Measurements from ENCODE around the gene ACACB.

The ACACB gene

DNA sequence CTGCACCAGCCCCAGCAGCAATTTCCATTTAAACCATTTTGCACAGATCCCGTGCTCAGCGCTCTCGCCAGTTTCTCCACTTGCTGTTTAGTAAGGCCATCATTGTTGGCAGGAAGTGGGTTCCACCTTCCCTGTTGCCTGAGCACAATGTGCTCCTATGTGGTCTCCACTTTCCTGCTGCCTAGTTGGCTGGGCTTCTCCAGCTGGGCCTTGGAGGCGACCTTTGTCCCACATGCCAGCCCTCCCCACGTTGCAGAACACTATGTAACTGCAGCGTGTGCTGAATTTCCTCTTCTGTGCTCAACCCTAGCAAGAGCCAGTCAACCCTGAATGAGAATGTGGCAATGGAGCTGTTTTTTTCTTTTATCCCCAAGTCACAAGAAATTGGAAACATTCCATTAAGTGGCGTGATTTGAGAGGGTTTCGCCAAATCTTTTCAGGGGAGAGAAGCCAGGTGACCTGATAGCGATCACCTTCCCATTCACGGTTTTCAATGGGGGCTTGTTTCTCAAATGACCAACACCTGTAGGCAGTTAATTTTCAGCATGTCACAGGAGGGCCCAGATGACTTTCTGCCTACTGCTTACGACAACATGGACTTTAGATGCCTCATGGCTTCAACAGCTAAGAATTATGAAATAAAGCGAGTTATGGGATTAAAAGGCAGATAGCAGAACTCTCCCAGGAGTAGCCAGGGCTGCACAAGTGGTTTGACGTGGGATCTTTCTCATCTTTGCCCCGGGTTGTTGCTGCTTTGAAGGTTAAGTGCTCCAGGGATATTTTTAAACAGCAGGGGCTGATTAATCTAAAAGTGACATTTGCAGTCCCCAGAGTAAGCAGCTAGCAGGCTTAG, at the start of gene ACACB:
TSS of gene ACACB (plus strand) at position 830 of the 853 bp plus-strand sequence. CDS start 22,819 bp downstream, outside the sequence.
- DNase-seq: peak; percentile 29

- DNase-seq: no peak
Observed at GRCh38 chr12:109069307-109070271, 46.8 kb upstream of the ACACB start.

DNA sequence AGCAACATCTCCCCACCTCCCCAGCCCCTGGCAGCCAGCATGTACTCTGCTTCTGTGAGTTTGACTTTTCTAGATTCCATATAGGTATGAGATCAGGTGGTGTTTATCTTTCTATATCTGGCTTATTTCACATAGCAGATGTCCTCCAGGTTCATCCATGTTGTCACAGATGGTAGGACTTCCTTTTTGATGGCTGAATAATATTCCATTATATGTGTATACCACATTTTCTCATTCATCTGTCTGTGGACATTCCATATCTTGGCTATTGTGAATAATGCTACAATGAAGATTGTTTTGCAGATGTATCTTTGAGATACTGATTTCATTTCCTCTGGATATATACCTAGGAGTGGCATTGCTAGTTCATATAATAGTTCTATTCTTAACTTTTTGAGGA, 41.5 kb upstream of the ACACB start:
- DNase-seq: no peak

GRCh38 chr12:109082751-109083150, 33.6 kb upstream of the ACACB start:
- DNase-seq: no peak

- DNase-seq: no peak
Observed at GRCh38 chr12:109084425-109084824, 32.0 kb upstream of the ACACB start.

- no peak for DNase-seq
Observed at GRCh38 chr12:109085590-109085989, 30.8 kb upstream of the ACACB start.

- no peak for DNase-seq
Observed at GRCh38 chr12:109087250-109087649, 29.1 kb upstream of the ACACB start.

DNA sequence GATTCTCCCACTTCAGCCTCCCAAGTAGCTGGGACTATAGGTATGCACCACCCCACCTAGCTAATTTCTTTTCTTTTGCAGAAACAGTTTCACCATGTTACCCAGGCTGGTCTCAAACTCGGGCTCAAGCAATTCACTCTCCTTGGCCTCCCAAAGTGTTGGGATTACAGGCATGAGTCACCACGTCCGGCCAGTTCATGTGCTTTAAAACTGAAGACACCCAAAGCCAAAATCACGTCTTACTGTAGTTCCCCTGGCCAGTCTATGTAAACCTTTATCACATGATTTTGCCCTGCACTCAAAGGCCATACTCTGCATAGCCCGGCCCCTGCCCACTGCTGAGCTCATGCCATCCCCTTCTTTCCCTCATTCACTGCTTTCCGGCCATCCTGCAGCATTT, 27.6 kb upstream of the ACACB start:
- DNase-seq: no peak

- no peak for DNase-seq
Observed at GRCh38 chr12:109089683-109090082, 26.7 kb upstream of the ACACB start.

- DNase-seq: peak; percentile 49
Observed at GRCh38 chr12:109092497-109093021, 23.8 kb upstream of the ACACB start.

GRCh38 chr12:109093022-109093918, 23.1 kb upstream of the ACACB start, which contains the start of gene ALKBH2:
TSS of gene ALKBH2 (minus strand) at chr12:109093472. CDS start at chr12:109092786, 686 bp downstream.
- peak; percentile 95 for DNase-seq

- DNase-seq: no peak
Observed at GRCh38 chr12:109097140-109097434, 19.3 kb upstream of the ACACB start.

DNA sequence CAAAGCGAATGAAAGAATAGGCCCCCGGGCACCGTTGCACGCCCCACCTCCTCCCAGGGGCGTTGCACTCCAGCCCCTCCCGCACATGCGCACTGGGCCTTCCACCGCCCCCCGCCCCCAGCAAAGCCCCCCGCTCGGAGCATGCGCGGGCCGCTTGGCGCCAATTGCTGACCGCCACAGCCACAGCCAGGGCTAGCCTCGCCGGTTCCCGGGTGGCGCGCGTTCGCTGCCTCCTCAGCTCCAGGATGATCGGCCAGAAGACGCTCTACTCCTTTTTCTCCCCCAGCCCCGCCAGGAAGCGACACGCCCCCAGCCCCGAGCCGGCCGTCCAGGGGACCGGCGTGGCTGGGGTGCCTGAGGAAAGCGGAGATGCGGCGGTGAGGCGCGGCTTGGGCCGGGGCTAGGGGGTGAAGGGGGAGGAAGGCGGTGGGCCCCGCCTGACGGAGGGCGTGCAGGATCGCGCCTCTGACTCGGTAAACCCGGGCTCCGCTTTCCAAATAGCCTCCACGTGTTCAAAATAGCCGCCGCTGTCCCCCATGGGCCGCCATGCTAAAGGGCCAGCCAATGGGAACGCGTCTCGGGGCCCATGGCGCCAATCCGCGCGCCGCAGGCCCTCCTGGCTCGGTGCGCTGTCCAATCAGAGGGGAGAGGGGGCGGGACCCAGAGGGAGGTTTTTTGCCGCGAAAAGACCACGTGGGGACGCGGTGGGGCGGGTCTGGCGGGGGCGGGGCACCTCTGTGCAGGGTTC, 18.8 kb upstream of the ACACB start, which contains the start of gene UNG:
TSS of gene UNG (plus strand) at position 163 of the 748 bp plus-strand sequence. CDS start at position 246, 83 bp downstream.
- DNase-seq: peak; percentile 98

DNA sequence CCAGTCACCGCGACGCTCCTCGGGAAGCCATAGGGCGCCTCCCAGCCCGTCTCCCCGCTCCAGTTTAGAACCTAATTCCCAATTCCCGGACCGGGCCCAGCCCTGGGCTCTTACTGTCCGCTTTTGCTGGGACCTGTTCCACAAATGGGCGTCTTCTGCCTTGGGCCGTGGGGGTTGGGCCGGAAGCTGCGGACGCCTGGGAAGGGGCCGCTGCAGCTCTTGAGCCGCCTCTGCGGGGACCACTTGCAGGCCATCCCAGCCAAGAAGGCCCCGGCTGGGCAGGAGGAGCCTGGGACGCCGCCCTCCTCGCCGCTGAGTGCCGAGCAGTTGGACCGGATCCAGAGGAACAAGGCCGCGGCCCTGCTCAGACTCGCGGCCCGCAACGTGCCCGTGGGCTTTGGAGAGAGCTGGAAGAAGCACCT, 18.2 kb upstream of the ACACB start:
- DNase-seq: no peak

DNA sequence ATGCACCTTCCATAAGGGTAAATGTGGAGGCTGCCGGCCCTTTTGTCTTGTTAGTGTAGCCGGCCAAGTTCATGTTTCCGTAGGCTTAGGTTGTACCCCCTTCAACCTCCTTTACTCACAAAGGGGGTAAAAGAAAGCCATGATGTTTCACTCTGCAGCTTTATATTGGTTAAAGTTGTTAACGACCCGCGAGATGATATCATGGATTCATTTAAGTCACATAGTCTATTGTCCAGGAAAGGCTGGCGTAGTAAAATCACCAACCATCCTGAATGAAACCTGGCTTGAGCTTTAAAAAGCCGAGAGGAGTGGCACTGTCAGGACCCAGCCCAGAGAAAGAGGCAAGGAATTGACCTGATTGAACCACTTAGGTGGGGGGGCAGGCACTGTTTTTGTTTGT, 17.7 kb upstream of the ACACB start:
- DNase-seq: no peak

DNA sequence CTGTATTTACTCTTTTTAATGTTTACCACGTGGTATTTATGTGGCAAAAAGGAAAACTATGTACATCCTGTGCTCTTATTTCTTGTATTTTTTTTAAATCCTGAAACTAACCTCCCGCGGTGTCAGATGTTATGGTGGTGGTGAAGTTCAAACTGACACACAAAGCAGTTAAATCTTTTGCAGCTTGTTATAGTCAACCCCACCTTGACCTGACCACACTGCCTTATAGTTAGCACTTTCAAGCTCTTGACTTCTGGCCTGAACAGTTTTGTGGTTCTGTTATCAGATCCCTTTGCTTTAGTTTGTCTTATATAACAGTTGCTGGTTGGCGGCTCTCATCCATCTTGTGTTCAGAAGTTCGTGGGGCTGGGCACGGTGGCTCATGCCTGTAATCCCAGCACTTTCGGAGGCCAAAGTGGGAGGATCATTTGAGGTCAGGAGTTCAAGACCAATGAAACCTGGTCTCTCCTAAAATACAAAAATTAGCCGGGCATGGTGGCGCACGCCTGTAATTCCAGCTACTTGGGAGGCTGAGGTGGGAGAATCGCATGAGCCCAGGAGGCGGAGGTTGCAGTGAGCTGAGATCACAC, 16.9 kb upstream of the ACACB start:
- DNase-seq: no peak

DNA sequence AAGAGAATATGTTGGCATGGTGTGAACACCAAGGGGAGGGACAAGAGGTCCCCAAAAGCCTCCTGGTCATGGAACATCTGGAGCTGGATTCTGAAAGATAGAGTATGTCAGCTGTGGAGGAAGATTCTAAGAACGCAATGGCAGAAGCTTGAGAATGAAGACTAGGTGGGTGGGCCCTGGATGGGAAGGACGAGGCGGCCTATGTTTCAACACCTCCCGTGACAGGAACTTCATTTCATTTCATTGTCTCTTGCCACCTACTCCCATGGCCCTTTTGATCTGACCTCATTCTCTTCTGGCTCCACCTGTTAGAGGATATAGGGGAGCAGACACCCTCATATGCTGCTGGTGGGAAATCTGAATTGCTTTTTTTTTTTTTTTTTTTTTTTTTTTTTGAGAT, 15.6 kb upstream of the ACACB start:
- DNase-seq: no peak

- no peak for DNase-seq
Observed at GRCh38 chr12:109102491-109102890, 13.9 kb upstream of the ACACB start.

DNA sequence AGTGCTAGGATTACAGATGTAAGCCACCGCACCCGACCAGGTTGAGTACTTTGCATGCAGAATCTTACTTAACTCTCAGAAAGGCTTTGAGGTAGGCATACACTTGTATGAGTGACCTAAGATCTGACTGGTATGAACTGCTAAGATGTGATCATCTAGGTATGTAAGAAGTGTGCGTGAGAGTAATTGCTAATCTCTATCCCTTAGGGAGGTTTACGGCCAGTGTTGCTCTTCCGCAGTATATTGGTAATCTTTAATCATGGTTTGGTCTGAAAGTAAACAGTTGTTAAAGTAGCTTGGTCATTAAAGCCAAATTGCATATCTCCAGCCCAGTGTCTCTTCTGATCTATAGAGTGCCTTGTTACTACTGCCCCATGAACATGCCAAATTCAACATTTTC, 11.2 kb upstream of the ACACB start:
- DNase-seq: no peak

- DNase-seq: no peak
Observed at GRCh38 chr12:109109746-109110350, 6.5 kb upstream of the ACACB start.

Data from right hindlimb (tissue), 1 donor.